Type B pancreatic cell (in vitro differentiated cells): Measurements from ENCODE around the gene LRRFIP1. TPM values are rescaled to one million over a fixed set of nuclear protein-coding genes. Genes with fewer than 3 reads are reported as not detected.

Source experiments
- DNase-seq: peaks from one replicate; pipeline ENCODE4 v3.0.0; 2021; ENCODE audit warnings: mixed read lengths; ENCODE audit not compliant: unreplicated experiment; ENCODE audit errors: extremely low spot score
- H3K27ac Mint-ChIP-seq: 2 replicates; pipeline ENCODE4 v1.8.0; 2021; ENCODE audit warnings: mild to moderate bottlenecking, mixed read lengths
- H3K27me3 Mint-ChIP-seq: 2 replicates; pipeline ENCODE4 v1.8.0; 2021; ENCODE audit warnings: mixed read lengths
- H3K36me3 Mint-ChIP-seq: 2 replicates; pipeline ENCODE4 v1.8.0; 2021; ENCODE audit warnings: mixed read lengths
- H3K4me1 Mint-ChIP-seq: one replicate; pipeline ENCODE4 v1.8.0; 2021; ENCODE audit warnings: mixed read lengths; ENCODE audit not compliant: unreplicated experiment
- H3K4me3 Mint-ChIP-seq: 2 replicates; pipeline ENCODE4 v1.8.0; 2021; ENCODE audit warnings: mild to moderate bottlenecking, mixed read lengths
- H3K9me3 Mint-ChIP-seq: 2 replicates; pipeline ENCODE4 v1.8.0; 2021; ENCODE audit warnings: mixed read lengths
- total RNA-seq: library from RNA; stranded (reverse); gene quantifications from 2 replicates; pipeline ENCODE4 v1.2.1, GENCODE V29; 2021; ENCODE audit warnings: low replicate concordance
- TF ChIP-seq, protein P1 (sequence below): fragments of 200-600 bp; sonication (generic); conservative IDR thresholded peaks from 2 replicates; pipeline ENCODE4 v1.5.0; 2021; ENCODE audit warnings: antibody characterized with exemption, mild to moderate bottlenecking

The LRRFIP1 gene
- total RNA-seq, 1 donor from 2014 or later = 53.8 TPM

DNA sequence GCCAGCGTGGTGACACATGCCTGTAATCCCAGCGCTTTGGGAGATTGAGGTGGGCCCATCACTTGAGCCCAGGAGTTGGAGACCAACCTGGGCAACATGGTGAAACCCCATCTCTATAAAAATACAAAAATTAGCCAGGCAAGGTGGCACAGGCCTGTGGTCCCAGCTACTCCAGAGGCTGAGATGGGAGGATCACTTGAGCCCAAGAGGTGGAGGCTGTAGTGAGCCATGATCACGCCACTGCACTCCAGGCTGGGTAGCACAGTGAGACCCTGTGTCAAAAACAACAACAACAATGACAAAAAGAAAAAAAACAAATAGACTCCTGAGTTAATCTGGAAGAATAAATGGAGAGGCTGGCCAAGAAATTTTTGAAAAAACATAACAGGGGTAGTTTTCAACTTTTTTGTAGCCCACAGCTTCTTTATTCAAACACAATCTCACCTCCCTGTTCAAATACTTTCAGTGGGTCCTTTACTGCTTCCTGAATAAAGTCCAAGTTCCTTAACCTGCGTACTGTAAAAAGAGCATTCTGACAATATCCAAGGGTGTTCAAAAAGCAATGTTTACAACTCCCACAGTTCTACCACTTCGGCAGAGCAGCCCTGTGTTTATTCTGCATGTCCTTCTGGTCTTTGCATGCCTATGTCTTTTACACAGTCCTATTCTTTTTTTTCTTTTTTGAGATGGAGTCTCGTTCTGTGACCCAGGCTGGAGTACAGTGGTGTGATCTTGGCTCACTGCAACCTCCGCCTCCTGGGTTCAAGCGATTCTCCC lies 53.5 kb downstream of the LRRFIP1 start:
- Mint-ChIP-seq H3K9me3 (no peaks in the 10 kb centered on the region), H3K4me3 (no peak overlapping the region), H3K36me3 (peaks cover 13% of the 10 kb centered on the region), H3K27ac (no peak overlapping the region), H3K27me3 (no peaks in the 10 kb centered on the region), H3K4me1 (peaks cover 19% of the 10 kb centered on the region)
- TF ChIP-seq, protein P1, sequence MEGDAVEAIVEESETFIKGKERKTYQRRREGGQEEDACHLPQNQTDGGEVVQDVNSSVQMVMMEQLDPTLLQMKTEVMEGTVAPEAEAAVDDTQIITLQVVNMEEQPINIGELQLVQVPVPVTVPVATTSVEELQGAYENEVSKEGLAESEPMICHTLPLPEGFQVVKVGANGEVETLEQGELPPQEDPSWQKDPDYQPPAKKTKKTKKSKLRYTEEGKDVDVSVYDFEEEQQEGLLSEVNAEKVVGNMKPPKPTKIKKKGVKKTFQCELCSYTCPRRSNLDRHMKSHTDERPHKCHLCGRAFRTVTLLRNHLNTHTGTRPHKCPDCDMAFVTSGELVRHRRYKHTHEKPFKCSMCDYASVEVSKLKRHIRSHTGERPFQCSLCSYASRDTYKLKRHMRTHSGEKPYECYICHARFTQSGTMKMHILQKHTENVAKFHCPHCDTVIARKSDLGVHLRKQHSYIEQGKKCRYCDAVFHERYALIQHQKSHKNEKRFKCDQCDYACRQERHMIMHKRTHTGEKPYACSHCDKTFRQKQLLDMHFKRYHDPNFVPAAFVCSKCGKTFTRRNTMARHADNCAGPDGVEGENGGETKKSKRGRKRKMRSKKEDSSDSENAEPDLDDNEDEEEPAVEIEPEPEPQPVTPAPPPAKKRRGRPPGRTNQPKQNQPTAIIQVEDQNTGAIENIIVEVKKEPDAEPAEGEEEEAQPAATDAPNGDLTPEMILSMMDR = no peak
- DNase-seq = no peak

DNA sequence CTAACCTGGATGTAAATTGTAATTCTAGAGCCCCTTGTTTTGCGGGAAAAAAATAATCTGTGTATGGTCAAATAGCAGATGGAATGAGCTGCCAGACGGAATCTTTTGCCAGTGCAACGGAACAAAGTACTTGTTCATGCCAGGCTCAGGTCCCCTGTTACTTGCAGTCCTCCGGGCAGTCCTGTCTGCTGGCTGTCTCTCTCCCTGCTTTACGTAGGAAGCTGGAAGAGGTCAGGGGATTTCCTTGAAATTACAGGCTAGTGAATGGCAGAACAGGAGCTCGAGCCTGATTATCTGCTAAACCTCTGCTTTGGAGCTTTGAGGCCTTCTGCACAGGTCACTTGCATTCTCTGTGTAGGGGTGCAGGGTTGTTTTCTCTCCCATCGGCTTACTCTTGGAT lies 54.8 kb downstream of the LRRFIP1 start:
- TF ChIP-seq, protein P1 = no peak
- no peaks in the 10 kb centered on the region for H3K9me3 Mint-ChIP-seq
- H3K36me3 Mint-ChIP-seq = peaks cover 15% of the 10 kb centered on the region
- no peaks in the 10 kb centered on the region for H3K27me3 Mint-ChIP-seq
- DNase-seq = no peak
- peaks cover 11% of the 10 kb centered on the region for H3K4me1 Mint-ChIP-seq
- no peak overlapping the region for H3K4me3 Mint-ChIP-seq
- H3K27ac Mint-ChIP-seq = no peak overlapping the region

DNA sequence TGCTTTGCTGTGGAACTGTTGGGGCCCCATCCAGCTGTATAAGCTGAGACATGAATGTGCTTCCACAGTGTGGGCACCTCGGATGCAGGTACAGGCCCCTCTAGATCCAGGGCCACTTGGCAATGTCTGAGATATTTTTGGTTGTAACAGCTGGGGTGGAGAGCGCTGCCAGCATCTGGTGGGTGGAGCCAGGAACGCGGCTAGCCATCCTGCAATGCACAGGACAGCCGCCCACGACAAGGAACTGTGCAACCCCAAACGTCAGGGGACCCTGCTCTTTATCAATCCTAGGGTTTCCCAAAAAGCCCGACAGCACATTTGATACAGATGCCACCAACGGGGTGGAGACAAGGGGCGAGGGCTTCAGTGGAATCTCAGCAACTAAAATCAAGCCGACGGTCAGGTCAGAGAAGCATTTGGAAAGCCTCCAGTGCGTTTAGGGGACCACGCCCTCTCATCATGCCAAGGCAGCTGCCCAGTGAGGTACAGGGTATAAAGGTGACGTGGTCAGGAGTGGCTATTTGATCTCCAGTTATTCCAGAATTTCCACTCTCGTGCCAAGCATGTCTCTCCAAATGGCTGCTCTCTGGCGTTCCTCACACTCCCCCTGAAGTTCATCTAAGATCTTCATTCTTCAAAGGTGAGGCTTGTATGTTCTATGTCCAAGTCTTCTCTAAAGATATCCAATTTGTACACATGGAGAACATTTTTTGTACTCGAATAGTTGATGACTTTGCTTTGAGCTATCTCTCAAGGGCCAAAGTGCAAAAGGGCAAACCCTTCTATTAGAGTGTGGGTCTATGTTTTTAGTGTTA lies 55.7 kb downstream of the LRRFIP1 start:
- no peak overlapping the region for H3K27ac Mint-ChIP-seq
- peaks cover 16% of the 10 kb centered on the region for H3K4me1 Mint-ChIP-seq
- H3K9me3 Mint-ChIP-seq = no peaks in the 10 kb centered on the region
- H3K27me3 Mint-ChIP-seq = no peaks in the 10 kb centered on the region
- TF ChIP-seq, protein P1 = no peak
- DNase-seq = no peak
- H3K4me3 Mint-ChIP-seq = no peak overlapping the region
- peaks cover 15% of the 10 kb centered on the region for H3K36me3 Mint-ChIP-seq

DNA sequence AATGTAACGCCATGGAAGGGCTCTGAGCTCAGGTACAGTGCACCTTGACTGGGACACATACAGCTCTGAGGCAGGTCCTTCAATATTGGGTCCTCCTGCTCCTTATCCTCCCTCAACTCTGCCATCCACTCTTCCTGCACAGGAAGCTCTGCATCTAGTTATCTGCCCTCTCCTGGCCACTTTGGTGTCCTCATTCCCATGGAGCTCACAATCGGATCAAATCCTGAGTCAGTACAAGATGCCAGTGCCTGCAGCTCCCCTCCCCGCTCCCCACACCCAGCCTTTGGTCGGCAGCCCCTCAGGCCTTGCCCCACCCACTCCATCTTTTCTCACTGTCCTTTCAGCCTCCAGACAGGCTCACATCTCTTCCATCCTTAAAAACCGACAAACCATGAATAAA lies 58.0 kb downstream of the LRRFIP1 start:
- no peak overlapping the region for H3K4me3 Mint-ChIP-seq
- TF ChIP-seq, protein P1 = peak; percentile 52
- no peak for DNase-seq
- H3K36me3 Mint-ChIP-seq = peaks cover 15% of the 10 kb centered on the region
- peaks cover 3% of the 10 kb centered on the region for H3K27me3 Mint-ChIP-seq
- H3K4me1 Mint-ChIP-seq = peaks cover 24% of the 10 kb centered on the region
- no peak overlapping the region for H3K27ac Mint-ChIP-seq
- no peaks in the 10 kb centered on the region for H3K9me3 Mint-ChIP-seq

DNA sequence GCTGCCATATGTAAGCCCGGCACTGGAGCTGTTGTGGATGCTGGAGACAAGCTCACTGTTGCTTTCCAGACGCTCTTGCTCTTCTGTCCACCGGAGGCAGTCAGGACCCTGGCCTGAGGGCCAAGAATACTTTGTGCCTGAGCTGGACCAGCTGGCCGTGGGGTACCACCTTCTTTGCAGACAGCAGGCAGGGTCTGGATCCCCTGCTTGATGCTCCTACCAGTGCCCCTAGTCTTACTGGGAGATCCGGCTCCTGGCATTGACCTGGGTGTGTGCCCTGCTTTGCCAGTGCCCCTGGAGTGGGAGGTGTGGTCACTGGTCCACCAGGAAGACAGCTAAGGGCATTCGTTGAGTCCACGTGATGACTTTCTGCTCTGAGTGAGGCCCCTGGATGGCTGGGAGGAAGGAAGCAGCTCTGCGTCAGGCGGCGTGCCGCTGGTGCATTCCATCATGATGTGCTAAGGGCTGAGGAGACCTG lies 59.3 kb downstream of the LRRFIP1 start:
- TF ChIP-seq, protein P1 = peak; percentile 51
- no peak for DNase-seq
- Mint-ChIP-seq H3K4me1 (peaks cover 24% of the 10 kb centered on the region), H3K9me3 (no peaks in the 10 kb centered on the region), H3K27me3 (peaks cover 3% of the 10 kb centered on the region), H3K4me3 (no peak overlapping the region), H3K27ac (peak overlapping the region; percentile 48), H3K36me3 (peaks cover 15% of the 10 kb centered on the region)
